OCI-LY7 (cell line): ENCODE results near the gene OFD1. TPM values are rescaled to one million over a fixed set of nuclear protein-coding genes. Genes with fewer than 3 reads are reported as not detected.
A peak's percentile ranks its signal among the peaks of the same experiment; 100 is the strongest.

Source experiments
- BruUV-seq: library from RNA; stranded (reverse); fragments of 400-500 nt; replicated peaks from 2 replicates; lab custom pipeline; 2021; lab: Mats Ljungman, UMichigan
- CTCF ChIA-PET: fragments of 300-600 bp; sonication (Branson Sonifier 250); formaldehyde crosslinking; loops from one replicate; lab custom pipeline; 2022; ENCODE audit warnings: antibody characterized with exemption; ENCODE audit not compliant: unreplicated experiment; lab: Charles Lee
- POLR2A ChIA-PET: fragments of 300-600 bp; sonication (Branson Sonifier 250); formaldehyde crosslinking; loops from one replicate; lab custom pipeline; 2022; ENCODE audit warnings: antibody characterized with exemption; lab: Charles Lee
- DNase-seq: peaks from one replicate; pipeline ENCODE4 v3.0.0-alpha.2; 2015; ENCODE audit warnings: low spot score
- H2AFZ ChIP-seq: fragments of 200-600 bp; sonication (generic), shearing (Covaris generic); 2 replicates; pipeline ENCODE4 v1.6.1; 2014; ENCODE audit warnings: mild to moderate bottlenecking, antibody characterized with exemption, low read length, moderate library complexity
- H3K27ac ChIP-seq: fragments of 200-600 bp; sonication (generic); 2 replicates; pipeline ENCODE4 v1.5.1; 2014; ENCODE audit warnings: mixed run types, low read depth, mild to moderate bottlenecking, moderate library complexity, low read length, inconsistent platforms; ENCODE audit not compliant: poor library complexity, severe bottlenecking
- H3K36me3 ChIP-seq: fragments of 200-600 bp; sonication (generic); 2 replicates; pipeline ENCODE4 v1.6.1; 2014; ENCODE audit warnings: mild to moderate bottlenecking, antibody characterized with exemption, low read length, moderate library complexity, mixed read lengths; ENCODE audit not compliant: insufficient read depth
- H3K4me1 ChIP-seq: fragments of 200-600 bp; sonication (generic); 2 replicates; pipeline ENCODE4 v1.5.1; 2014; ENCODE audit warnings: mild to moderate bottlenecking, low read length; ENCODE audit not compliant: insufficient read depth, poor library complexity, severe bottlenecking
- H3K4me2 ChIP-seq: fragments of 200-600 bp; sonication (generic); 2 replicates; pipeline ENCODE4 v1.6.1; 2014; ENCODE audit warnings: mild to moderate bottlenecking, low read length
- H3K4me3 ChIP-seq: fragments of 200-600 bp; sonication (generic); 2 replicates; pipeline ENCODE4 v1.5.1; 2014; ENCODE audit warnings: mild to moderate bottlenecking, low read depth, low read length; ENCODE audit not compliant: poor library complexity, severe bottlenecking
- H3K79me2 ChIP-seq: fragments of 200-600 bp; sonication (generic); 2 replicates; pipeline ENCODE4 v1.6.1; 2016; ENCODE audit warnings: low read depth, mild to moderate bottlenecking, low read length, moderate library complexity, mixed read lengths; ENCODE audit not compliant: insufficient read depth
- H3K9me2 ChIP-seq: fragments of 200-600 bp; sonication (generic); 2 replicates; pipeline ENCODE4 v1.6.1; 2016; ENCODE audit warnings: mild to moderate bottlenecking, low read length, mixed read lengths; ENCODE audit not compliant: insufficient read depth
- H3K9me3 ChIP-seq: fragments of 200-600 bp; sonication (generic); 2 replicates; pipeline ENCODE4 v1.6.1; 2014; ENCODE audit warnings: mild to moderate bottlenecking, mixed run types, low read length, mixed read lengths
- H4K20me1 ChIP-seq: fragments of 200-600 bp; sonication (generic); 2 replicates; pipeline ENCODE4 v1.6.1; 2014; ENCODE audit warnings: mild to moderate bottlenecking, antibody characterized with exemption, low read length, moderate library complexity, mixed read lengths; ENCODE audit not compliant: insufficient read depth
- CTCF ChIP-seq: fragments of 200-600 bp; sonication (generic); conservative IDR thresholded peaks from 2 replicates; pipeline ENCODE4 v1.5.1; 2014; ENCODE audit warnings: mild to moderate bottlenecking, antibody characterized with exemption, low read length, moderate library complexity, mixed read lengths
- EZH2phosphoT487 ChIP-seq: fragments of 200-600 bp; sonication (generic); IDR thresholded peaks from 2 replicates; pipeline ENCODE4 v1.6.1; 2018; ENCODE audit warnings: low read depth, borderline replicate concordance, mild to moderate bottlenecking, mixed run types, antibody characterized with exemption, low read length, moderate library complexity, mixed read lengths
- intact Hi-C: fragments of 100-400 bp; cut with micrococcal nuclease; formaldehyde crosslinking; loops from one replicate; pipeline ENCODE4 v1.10.0; 2022; ENCODE audit not compliant: unreplicated experiment
- total RNA-seq, 2 experiments: library from RNA; depleted of rRNA in 1 of 2; stranded (reverse); fragments of >200 nt in 1 of 2; shearing (Covaris generic) in 1 of 2; gene quantifications; 2 replicates each; pipeline ENCODE4 v1.2.3, GENCODE V29; 2014 to 2022

Gene OFD1
- total RNA-seq, 2 experiments from 2014 or later = 60.7 to 64.7 TPM

DNA sequence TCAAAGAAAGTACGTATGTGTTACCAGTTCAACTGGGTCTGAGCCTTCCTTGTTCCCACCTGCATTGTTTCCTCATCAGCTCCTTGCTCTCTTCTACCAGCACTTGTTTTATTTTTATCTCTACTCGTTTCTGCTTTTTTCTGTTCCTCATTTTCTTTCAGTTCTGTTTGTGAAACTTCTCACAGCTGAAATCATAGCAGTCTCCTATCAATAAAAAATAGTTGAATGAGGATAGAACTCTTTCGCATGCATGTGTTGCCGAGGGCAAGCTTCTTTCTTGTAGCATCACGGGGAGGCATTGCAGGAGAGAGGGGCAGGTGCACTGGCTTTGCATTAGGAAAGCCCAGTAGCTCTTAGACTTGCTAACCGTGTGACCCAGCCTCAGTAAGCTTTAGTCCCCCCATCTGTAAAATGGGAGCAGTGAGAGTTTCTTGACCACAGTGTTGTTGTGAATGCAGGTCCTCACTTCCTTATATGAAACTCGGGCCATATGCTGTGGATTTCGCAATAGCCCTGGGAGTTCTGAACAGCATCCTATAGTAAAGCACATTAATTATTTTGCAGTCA lies 24.7 kb downstream of the OFD1 start:
- Histone ChIP-seq H3K4me1 (peaks cover 78% of the 10 kb centered on the region), H3K79me2 (peaks cover 50% of the 10 kb centered on the region; the same call in 1 of the 2 replicates), H3K4me3 (peak overlapping the region; percentile 55), H4K20me1 (no peaks in the 10 kb centered on the region), H2AFZ (no peak overlapping the region), H3K9me2 (no peaks in the 10 kb centered on the region), H3K36me3 (peaks cover 91% of the 10 kb centered on the region), H3K27ac (peak overlapping the region; percentile 100), H3K9me3 (no peaks in the 10 kb centered on the region), H3K4me2 (peak overlapping the region; percentile 73)
- DNase-seq = peak; percentile 83
- POLR2A ChIA-PET = interaction anchor here (0.7 to 0.9 kb wide), 2 partner anchors 13 to 1364 kb away, joined by 3 to 4 read pairs; no protein-coding TSS in a partner anchor
- CTCF ChIA-PET = interaction anchor here (0.8 to 1.0 kb wide), 2 partner anchors 10 to 23 kb away, joined by 3 read pairs; no protein-coding TSS in a partner anchor
- BruUV-seq = no TSS peak
- no peak for TF ChIP-seq EZH2phosphoT487
- intact Hi-C loops = loop anchor here (2.0 to 10.0 kb wide), 4 partner anchors 24 to 1116 kb away; partner anchors contain the start of genes FANCB, GEMIN8, MOSPD2 and OFD1

DNA sequence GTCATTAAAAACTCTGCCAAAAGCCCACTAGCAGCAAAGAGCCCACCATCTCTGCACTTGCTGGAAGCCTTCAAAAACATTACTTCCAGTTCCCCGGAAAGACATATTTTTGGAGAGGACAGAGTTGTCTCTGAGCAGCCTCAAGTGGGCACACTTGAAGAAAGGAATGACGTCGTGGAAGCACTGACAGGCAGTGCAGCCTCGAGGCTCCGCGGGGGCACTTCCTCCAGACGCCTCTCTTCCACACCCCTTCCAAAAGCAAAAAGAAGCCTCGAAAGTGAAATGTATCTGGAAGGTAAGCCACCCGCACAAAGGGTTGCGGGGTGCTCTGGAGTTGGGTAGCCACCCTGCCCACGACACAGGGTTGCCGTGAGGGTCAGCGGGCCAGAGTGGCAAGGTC lies 25.9 kb downstream of the OFD1 start:
- no peak for DNase-seq
- Histone ChIP-seq H3K4me1 (peaks cover 67% of the 10 kb centered on the region), H4K20me1 (no peaks in the 10 kb centered on the region), H3K9me3 (no peaks in the 10 kb centered on the region), H3K36me3 (peaks cover 91% of the 10 kb centered on the region), H3K4me3 (no peak overlapping the region), H3K27ac (peak overlapping the region; percentile 100), H2AFZ (no peak overlapping the region), H3K4me2 (peak overlapping the region; percentile 73), H3K9me2 (no peaks in the 10 kb centered on the region), H3K79me2 (peaks cover 42% of the 10 kb centered on the region; the same call in 1 of the 2 replicates)
- POLR2A ChIA-PET = interaction anchor here (0.8 to 2.7 kb wide), 3 partner anchors 11 to 886 kb away, joined by 3 to 9 read pairs (median 3); partner anchors contain the start of genes OFD1 and TRAPPC2
- no peak for TF ChIP-seq EZH2phosphoT487
- TF ChIP-seq CTCF = no peak
- intact Hi-C loops = no loop called here
- TSS peak; percentile 37 for BruUV-seq
- CTCF ChIA-PET = no interaction called here

- no peaks in the 10 kb centered on the region for H3K9me3 ChIP-seq
- H3K9me2 ChIP-seq = no peaks in the 10 kb centered on the region
- no peaks in the 10 kb centered on the region for H4K20me1 ChIP-seq
- DNase-seq = peak; percentile 47
- peak overlapping the region; percentile 15 for H3K4me3 ChIP-seq
- H3K36me3 ChIP-seq = peaks cover 91% of the 10 kb centered on the region
- peak overlapping the region; percentile 73 for H3K4me2 ChIP-seq
- H3K4me1 ChIP-seq = peaks cover 53% of the 10 kb centered on the region
- CTCF ChIA-PET = no interaction called here
- H3K27ac ChIP-seq = peak overlapping the region; percentile 100
- POLR2A ChIA-PET = interaction anchor here (0.5 to 2.7 kb wide), 10 partner anchors 10 to 1550 kb away, joined by 3 to 9 read pairs (median 3); partner anchors contain the start of genes GEMIN8, OFD1 and TRAPPC2
- BruUV-seq = no TSS peak
- no peak overlapping the region for H2AFZ ChIP-seq
- peaks cover 35% of the 10 kb centered on the region; the same call in 1 of the 2 replicates for H3K79me2 ChIP-seq
- intact Hi-C loops = no loop called here
- TF ChIP-seq CTCF (no peak), EZH2phosphoT487 (no peak)
These were observed 27.3 kb downstream of the OFD1 start for GRCh38 chrX:13761606-13762414.
